ENCODE data around the gene WWOX. TPM values are rescaled to one million over a fixed set of nuclear protein-coding genes. Genes with fewer than 3 reads are reported as not detected.

The WWOX gene
- total RNA-seq, 3 donors from 2014 or later (not counting 1 experiment from before 2014, with no cell fraction given), result 21.0 to 29.8 (median 27.0) TPM

DNA sequence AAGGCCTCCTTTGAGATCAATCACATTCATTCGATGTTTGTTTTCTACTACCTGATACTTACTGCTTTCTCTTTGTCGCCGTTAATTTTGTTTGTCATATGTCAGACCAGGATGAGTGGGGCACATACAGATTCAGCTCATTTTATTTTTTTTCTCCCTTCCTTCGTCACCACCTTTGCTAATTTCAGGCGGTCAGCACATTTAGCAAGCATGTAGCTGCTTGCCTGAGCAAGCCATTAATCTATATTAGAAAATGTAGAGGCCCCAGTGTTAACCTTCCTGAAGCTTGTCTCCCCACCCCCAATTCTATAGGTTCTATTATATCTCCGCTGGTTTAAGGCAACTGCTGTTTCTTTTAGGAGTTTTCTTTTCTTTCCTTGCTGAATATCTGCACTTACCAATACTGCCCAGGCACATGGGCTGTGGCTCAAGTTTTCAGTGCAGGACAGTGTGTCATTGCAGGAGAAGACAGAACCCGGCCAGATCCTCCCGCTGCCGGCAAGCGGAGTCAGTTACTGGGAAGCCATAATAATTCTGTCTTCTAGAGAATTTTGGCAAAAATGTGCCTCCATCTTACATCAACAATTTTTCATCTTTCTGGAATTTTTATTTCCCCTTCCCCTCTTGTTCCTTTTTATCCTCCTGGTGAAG lies 714.3 kb downstream of the WWOX start:
- 91% methylated on average over 10 of the region's 10 CpGs for WGBS (ENCODE audit: insufficient coverage)

DNA sequence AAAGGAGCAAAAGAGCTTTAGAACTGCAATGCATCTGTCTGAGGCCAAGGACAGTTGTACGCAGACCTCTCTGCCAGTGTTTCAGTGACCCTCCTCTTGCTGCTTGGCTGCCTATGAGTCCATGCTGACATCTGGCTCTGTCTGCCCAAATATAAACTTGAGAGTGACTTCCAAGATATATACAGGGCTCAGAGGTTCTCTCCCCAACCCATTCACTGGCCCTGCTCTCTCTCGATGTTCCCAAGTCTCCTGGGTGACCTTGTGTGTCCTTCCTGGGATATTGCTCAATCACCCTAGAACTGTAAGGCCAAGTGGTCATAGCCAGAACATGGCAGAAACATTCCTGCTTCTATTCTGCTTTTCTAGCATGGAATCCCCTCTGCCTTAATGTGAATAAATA lies 716.3 kb downstream of the WWOX start:
- Histone ChIP-seq H3K4me1 (ENCODE audit: control insufficient read depth, insufficient read depth, low read length) (no peaks in the 10 kb centered on the region), H3K4me3 (ENCODE audit: low read length) (no peak overlapping the region), H3K27ac (ENCODE audit: low read length) (no peak overlapping the region), H3K36me3 (ENCODE audit: control insufficient read depth, insufficient read depth, low read length) (no peaks in the 10 kb centered on the region), H3K27me3 (ENCODE audit: control insufficient read depth, insufficient read depth, low read length) (no peaks in the 10 kb centered on the region), H3K9me3 (ENCODE audit: control insufficient read depth, insufficient read depth, low read length) (no peaks in the 10 kb centered on the region)
- TF ChIP-seq, protein P1, sequence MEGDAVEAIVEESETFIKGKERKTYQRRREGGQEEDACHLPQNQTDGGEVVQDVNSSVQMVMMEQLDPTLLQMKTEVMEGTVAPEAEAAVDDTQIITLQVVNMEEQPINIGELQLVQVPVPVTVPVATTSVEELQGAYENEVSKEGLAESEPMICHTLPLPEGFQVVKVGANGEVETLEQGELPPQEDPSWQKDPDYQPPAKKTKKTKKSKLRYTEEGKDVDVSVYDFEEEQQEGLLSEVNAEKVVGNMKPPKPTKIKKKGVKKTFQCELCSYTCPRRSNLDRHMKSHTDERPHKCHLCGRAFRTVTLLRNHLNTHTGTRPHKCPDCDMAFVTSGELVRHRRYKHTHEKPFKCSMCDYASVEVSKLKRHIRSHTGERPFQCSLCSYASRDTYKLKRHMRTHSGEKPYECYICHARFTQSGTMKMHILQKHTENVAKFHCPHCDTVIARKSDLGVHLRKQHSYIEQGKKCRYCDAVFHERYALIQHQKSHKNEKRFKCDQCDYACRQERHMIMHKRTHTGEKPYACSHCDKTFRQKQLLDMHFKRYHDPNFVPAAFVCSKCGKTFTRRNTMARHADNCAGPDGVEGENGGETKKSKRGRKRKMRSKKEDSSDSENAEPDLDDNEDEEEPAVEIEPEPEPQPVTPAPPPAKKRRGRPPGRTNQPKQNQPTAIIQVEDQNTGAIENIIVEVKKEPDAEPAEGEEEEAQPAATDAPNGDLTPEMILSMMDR (IDR thresholded peaks at IDR 0.05), result no peak
- DNase-seq (no peak), ATAC-seq (no peak)
- H3K27me3 Mint-ChIP-seq (ENCODE audit: low read depth in 2 of 2), result peaks cover 0 to 5% of the 10 kb centered on the region in 2 donors
- no peak overlapping the region for H3K4me3 Mint-ChIP-seq
- no peaks in the 10 kb centered on the region for H3K36me3 Mint-ChIP-seq
- intact Hi-C loops (cut with micrococcal nuclease), result no loop called here
- no peaks in the 10 kb centered on the region for H3K4me1 Mint-ChIP-seq
- WGBS (ENCODE audit: insufficient coverage), result 93% methylated on average over 2 of the region's 2 CpGs
- H3K9me3 Mint-ChIP-seq, result no peaks in the 10 kb centered on the region
- no peak overlapping the region for H3K27ac Mint-ChIP-seq

More for the DNA sequence above, 714.3 kb downstream of the WWOX start:
- intact Hi-C loops (cut with micrococcal nuclease), result no loop called here
- H3K9me3 ChIP-seq (ENCODE audit: control insufficient read depth, insufficient read depth, low read length), result no peaks in the 10 kb centered on the region
- H3K36me3 Mint-ChIP-seq, result no peaks in the 10 kb centered on the region
- H3K4me1 ChIP-seq (ENCODE audit: control insufficient read depth, insufficient read depth, low read length), result no peaks in the 10 kb centered on the region
- DNase-seq, result no peak
- TF ChIP-seq, protein P1 (IDR thresholded peaks at IDR 0.05), result no peak
- H3K36me3 ChIP-seq (ENCODE audit: control insufficient read depth, insufficient read depth, low read length), result no peaks in the 10 kb centered on the region
- H3K27me3 ChIP-seq (ENCODE audit: control insufficient read depth, insufficient read depth, low read length), result no peaks in the 10 kb centered on the region
- no peak for ATAC-seq
- H3K27ac ChIP-seq (ENCODE audit: low read length), result no peak overlapping the region
- no peak overlapping the region for H3K4me3 Mint-ChIP-seq
- peaks cover 0 to 4% of the 10 kb centered on the region in 2 donors for H3K4me1 Mint-ChIP-seq
- no peak overlapping the region for H3K27ac Mint-ChIP-seq
- H3K4me3 ChIP-seq (ENCODE audit: low read length), result no peak overlapping the region
- H3K27me3 Mint-ChIP-seq (ENCODE audit: low read depth in 2 of 2), result peaks cover 0 to 5% of the 10 kb centered on the region in 2 donors
- H3K9me3 Mint-ChIP-seq, result no peaks in the 10 kb centered on the region

DNA sequence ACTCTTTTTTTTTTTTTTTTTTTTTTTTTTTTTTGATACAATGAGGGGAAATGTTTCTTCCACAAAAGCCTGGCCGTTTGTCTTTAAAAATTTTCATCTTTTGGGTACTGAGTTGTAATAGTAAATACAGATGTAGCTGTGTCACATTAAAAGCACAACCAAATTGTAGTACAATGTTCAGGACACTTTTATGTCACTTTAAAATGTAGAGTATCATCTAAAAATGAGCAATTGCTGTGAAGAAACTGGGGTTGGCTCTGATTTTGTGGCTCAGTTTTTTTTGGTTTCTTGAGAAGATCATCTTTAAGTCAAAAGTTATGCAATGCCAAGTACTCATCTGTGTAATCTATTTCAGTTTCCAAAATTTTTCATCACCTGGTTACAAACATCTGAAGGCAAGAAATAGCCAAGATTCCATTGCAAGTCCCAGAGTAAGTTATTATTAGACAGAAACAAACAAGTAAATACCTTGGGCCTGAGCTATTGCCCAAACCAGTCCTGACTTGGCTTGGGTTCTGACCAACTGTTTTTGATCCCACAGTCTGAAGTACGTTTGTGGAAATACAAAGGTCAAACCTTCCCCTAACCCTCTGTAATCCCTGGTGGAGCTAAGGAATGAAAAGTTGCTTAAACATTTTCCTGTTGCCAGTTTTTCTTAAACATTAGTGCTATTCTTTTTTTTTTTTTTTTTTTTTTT lies 717.2 kb downstream of the WWOX start:
- Mint-ChIP-seq H3K36me3 (no peaks in the 10 kb centered on the region), H3K27ac (no peak overlapping the region), H3K4me3 (no peak overlapping the region), H3K9me3 (no peaks in the 10 kb centered on the region), H3K27me3 (ENCODE audit: low read depth in 2 of 2) (peaks cover 0 to 5% of the 10 kb centered on the region in 2 donors), H3K4me1 (no peaks in the 10 kb centered on the region)
- intact Hi-C loops (cut with micrococcal nuclease), result no loop called here
- H3K36me3 ChIP-seq (ENCODE audit: control insufficient read depth, insufficient read depth, low read length), result no peaks in the 10 kb centered on the region
- H3K4me3 ChIP-seq (ENCODE audit: low read length), result no peak overlapping the region
- H3K9me3 ChIP-seq (ENCODE audit: control insufficient read depth, insufficient read depth, low read length), result no peaks in the 10 kb centered on the region
- H3K27me3 ChIP-seq (ENCODE audit: control insufficient read depth, insufficient read depth, low read length), result no peaks in the 10 kb centered on the region
- TF ChIP-seq, protein P1 (IDR thresholded peaks at IDR 0.05), result no peak
- WGBS (ENCODE audit: insufficient coverage), result 83% methylated on average over 1 of the region's 2 CpGs
- no peak overlapping the region for H3K27ac ChIP-seq (ENCODE audit: low read length)
- DNase-seq, result no peak
- H3K4me1 ChIP-seq (ENCODE audit: control insufficient read depth, insufficient read depth, low read length), result no peaks in the 10 kb centered on the region
- ATAC-seq, result no peak

Data from natural killer cell (primary cell).